ENCODE results near the gene CAPZB. TPM values are rescaled to one million over a fixed set of nuclear protein-coding genes. Genes with fewer than 3 reads are reported as not detected.
A peak's percentile ranks its signal among the peaks of the same experiment; 100 is the strongest.

CAPZB gene
- total and polyA plus RNA-seq, 2 donors (not counting 3 experiments of a cell fraction or from before 2014, with no cell fraction given): 196 to 347 TPM

DNA sequence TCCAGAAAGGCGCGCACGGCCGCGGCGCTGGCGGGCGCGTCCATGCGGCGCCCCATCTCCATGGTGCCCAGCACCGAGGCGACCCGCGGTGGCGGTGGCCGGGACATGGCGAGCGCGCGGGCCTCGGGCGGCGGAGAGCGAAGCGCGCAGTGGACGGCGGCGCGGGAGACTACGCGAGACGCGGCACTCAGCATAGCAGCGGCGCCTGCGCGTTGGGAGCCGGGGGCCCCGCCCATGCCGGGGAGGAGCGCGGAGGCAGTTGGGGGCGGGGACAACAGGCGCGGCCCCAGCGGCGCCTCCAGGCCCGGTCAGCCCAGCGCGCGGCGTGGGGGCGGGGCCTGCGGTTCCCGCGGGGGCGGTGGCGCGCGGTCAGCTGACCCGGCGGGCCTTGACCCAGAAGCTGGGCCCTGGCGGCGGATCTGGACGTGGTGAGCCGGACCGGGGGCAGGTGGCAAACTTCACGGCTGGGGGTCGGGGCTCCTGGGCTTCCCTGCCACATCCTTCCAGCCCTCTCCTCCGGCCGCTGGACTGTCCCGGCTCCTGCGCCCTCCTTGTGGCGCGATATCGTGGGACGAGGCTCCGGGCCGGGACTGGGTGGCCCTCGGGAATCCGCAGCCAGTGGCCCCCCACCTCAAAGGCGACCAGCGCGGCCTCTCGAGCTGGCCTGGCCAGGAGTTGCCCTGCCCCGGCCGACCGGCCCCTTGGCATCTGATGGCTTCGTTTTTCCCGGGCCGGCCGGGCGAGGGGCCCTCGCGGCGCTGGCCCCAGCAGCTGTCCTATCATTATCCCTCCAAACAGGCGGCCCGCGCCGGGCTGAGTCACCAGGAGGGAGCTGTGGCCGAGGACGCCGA is 173.2 kb downstream of the CAPZB start, which contains the start of the genes AKR7A2 and SLC66A1:
TSS of gene AKR7A2 (minus strand) at position 214 of the 851 bp plus-strand sequence. CDS start at position 194, 20 bp downstream.
TSS of gene SLC66A1 (plus strand) at position 396 of the 851 bp plus-strand sequence. CDS start 5,352 bp downstream, outside the sequence.
- peak within 1 kb of the TSS; percentile 57 to 87 (median 69) for H3K4me3 ChIP-seq (replicated peaks in 1 of 3; ENCODE audit: insufficient read depth in 1 of 3, low read depth in 1 of 3, low read length in 3 of 3)
- H3K4me2 ChIP-seq (ENCODE audit: insufficient read depth, low read length): peak within 1 kb of the TSS; percentile 92
- TSS peak; percentile 58 for BruUV-seq (replicated peaks)
- no peaks in the 10 kb centered on the region for H3K9me1 ChIP-seq (replicated peaks; ENCODE audit: control insufficient read depth, extremely low read depth, insufficient read depth, low read length)
- intact Hi-C loops (cut with micrococcal nuclease): loop anchor here (1.0 to 5.0 kb wide), 4 partner anchors 29 to 1175 kb away; partner anchors contain the start of genes CAMK2N1, EMC1, MRTO4 and UBR4
- no peaks in the 10 kb centered on the region for H3K27me3 ChIP-seq (ENCODE audit: control insufficient read depth in 2 of 2, insufficient read depth in 2 of 2, low read length in 2 of 2)
- peaks cover 0 to 8% of the 10 kb centered on the region in 2 experiments for H3K36me3 ChIP-seq (ENCODE audit: control insufficient read depth in 2 of 2, extremely low read depth in 1 of 2, insufficient read depth in 2 of 2, low read length in 2 of 2)
- H4K20me1 ChIP-seq (replicated peaks; ENCODE audit: control insufficient read depth, extremely low read depth, insufficient read depth, low read length): no peaks in the 10 kb centered on the region
- H3K9ac ChIP-seq (replicated peaks; ENCODE audit: extremely low read depth, insufficient read depth, low read length): peak within 1 kb of the TSS; percentile 95
- peak within 1 kb of the TSS; percentile 88 for H2AFZ ChIP-seq (ENCODE audit: low read depth, low read length)
- FAIRE-seq (peak; percentile 86), DNase-seq (ENCODE audit: low read depth, low spot score) (peak; percentile 96)
- H3K4me1 ChIP-seq (ENCODE audit: control insufficient read depth, extremely low read depth, insufficient read depth, low read length): peaks cover 21% of the 10 kb centered on the region
- no peaks in the 10 kb centered on the region for H3K9me3 ChIP-seq (replicated peaks; ENCODE audit: control insufficient read depth, insufficient read depth, low read length)
- POLR2A ChIA-PET: no interaction called here
- H3K27ac ChIP-seq (ENCODE audit: insufficient read depth, low read depth, low read length): peak within 1 kb of the TSS; percentile 84
- peaks cover 12% of the 10 kb centered on the region for H3K79me2 ChIP-seq (ENCODE audit: control insufficient read depth, insufficient read depth, low read length)
- TF ChIP-seq, protein P1, sequence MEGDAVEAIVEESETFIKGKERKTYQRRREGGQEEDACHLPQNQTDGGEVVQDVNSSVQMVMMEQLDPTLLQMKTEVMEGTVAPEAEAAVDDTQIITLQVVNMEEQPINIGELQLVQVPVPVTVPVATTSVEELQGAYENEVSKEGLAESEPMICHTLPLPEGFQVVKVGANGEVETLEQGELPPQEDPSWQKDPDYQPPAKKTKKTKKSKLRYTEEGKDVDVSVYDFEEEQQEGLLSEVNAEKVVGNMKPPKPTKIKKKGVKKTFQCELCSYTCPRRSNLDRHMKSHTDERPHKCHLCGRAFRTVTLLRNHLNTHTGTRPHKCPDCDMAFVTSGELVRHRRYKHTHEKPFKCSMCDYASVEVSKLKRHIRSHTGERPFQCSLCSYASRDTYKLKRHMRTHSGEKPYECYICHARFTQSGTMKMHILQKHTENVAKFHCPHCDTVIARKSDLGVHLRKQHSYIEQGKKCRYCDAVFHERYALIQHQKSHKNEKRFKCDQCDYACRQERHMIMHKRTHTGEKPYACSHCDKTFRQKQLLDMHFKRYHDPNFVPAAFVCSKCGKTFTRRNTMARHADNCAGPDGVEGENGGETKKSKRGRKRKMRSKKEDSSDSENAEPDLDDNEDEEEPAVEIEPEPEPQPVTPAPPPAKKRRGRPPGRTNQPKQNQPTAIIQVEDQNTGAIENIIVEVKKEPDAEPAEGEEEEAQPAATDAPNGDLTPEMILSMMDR (IDR thresholded peaks at IDR 0.05; ENCODE audit: extremely low read depth in 1 of 2, insufficient read depth in 1 of 2, low read depth in 1 of 2, low read length in 2 of 2): peak in 1 of 2 donors; percentile 3
- TF ChIP-seq, protein P2, sequence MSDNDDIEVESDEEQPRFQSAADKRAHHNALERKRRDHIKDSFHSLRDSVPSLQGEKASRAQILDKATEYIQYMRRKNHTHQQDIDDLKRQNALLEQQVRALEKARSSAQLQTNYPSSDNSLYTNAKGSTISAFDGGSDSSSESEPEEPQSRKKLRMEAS (IDR thresholded peaks at IDR 0.05; ENCODE audit: insufficient read depth, insufficient read length): no peak
- TF ChIP-seq JUN (IDR thresholded peaks at IDR 0.05; ENCODE audit: borderline replicate concordance, insufficient read depth, insufficient read length, low read depth) (no peak), FOS (IDR thresholded peaks at IDR 0.05; ENCODE audit: borderline replicate concordance, insufficient read depth, low read length) (peak; percentile 61), POLR2AphosphoS5 (IDR thresholded peaks at IDR 0.05; ENCODE audit: insufficient read depth, low read depth, low read length) (peak; percentile 83), GATA2 (IDR thresholded peaks at IDR 0.05; ENCODE audit: insufficient read depth, insufficient read length, low read depth, low read length) (no peak), POLR2A (IDR thresholded peaks at IDR 0.05; ENCODE audit: low read depth, low read length) (peak; percentile 91)
- CTCF ChIA-PET: interaction anchor here (0.6 to 1.9 kb wide), 5 partner anchors 37 to 348 kb away, joined by 3 to 7 read pairs (median 3); partner anchors contain the start of genes EMC1 and MRTO4
- dilution Hi-C loops (cut with MboI; ENCODE audit: extremely low pct_ligation_motif_present, low sequenced_read_pairs): no loop called here
